ENCODE results near the gene SNED1.

SNED1 gene

GRCh38 chr2:241009601-241010530 is 11.4 kb downstream of the SNED1 start:
- no peak for DNase-seq
- Histone ChIP-seq H3K4me3 (ENCODE audit: low read depth, low read length) (no peak overlapping the region), H3K36me3 (no peaks in the 10 kb centered on the region), H3K27ac (no peak overlapping the region), H3K9me3 (ENCODE audit: severe bottlenecking) (peaks cover 7% of the 10 kb centered on the region), H3K27me3 (ENCODE audit: insufficient read depth, low read depth, severe bottlenecking) (no peaks in the 10 kb centered on the region)
- TF ChIP-seq, protein P1, sequence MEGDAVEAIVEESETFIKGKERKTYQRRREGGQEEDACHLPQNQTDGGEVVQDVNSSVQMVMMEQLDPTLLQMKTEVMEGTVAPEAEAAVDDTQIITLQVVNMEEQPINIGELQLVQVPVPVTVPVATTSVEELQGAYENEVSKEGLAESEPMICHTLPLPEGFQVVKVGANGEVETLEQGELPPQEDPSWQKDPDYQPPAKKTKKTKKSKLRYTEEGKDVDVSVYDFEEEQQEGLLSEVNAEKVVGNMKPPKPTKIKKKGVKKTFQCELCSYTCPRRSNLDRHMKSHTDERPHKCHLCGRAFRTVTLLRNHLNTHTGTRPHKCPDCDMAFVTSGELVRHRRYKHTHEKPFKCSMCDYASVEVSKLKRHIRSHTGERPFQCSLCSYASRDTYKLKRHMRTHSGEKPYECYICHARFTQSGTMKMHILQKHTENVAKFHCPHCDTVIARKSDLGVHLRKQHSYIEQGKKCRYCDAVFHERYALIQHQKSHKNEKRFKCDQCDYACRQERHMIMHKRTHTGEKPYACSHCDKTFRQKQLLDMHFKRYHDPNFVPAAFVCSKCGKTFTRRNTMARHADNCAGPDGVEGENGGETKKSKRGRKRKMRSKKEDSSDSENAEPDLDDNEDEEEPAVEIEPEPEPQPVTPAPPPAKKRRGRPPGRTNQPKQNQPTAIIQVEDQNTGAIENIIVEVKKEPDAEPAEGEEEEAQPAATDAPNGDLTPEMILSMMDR (IDR thresholded peaks at IDR 0.05; ENCODE audit: low read depth, low read length), result no peak

- H3K27me3 ChIP-seq (ENCODE audit: insufficient read depth, low read depth, severe bottlenecking), result no peaks in the 10 kb centered on the region
- DNase-seq, result no peak
- H3K36me3 ChIP-seq, result no peaks in the 10 kb centered on the region
- TF ChIP-seq, protein P1 (IDR thresholded peaks at IDR 0.05; ENCODE audit: low read depth, low read length), result no peak
- H3K4me3 ChIP-seq (ENCODE audit: low read depth, low read length), result no peak overlapping the region
- H3K9me3 ChIP-seq (ENCODE audit: severe bottlenecking), result no peaks in the 10 kb centered on the region
- H3K27ac ChIP-seq, result no peak overlapping the region
Observed at GRCh38 chr2:241010531-241011295, 12.3 kb downstream of the SNED1 start.

DNA sequence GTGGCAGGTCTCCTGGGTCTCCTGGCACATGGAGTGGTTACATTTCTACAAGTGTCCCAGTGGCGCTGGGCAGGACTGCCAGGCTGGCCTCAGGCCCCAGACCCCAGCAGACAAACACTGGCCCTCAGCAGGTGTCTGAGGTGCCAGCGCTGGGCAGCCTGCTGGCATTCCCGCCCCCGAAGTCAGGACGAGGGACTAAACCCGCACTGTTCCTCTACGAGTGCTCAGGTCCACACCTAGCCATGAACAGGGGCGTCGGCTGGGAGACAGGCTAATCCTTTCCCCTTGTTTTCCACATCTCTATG is 12.8 kb downstream of the SNED1 start:
- no peak for DNase-seq
- Histone ChIP-seq H3K4me3 (ENCODE audit: low read depth, low read length) (no peak overlapping the region), H3K27ac (no peak overlapping the region), H3K36me3 (no peaks in the 10 kb centered on the region), H3K27me3 (ENCODE audit: insufficient read depth, low read depth, severe bottlenecking) (no peaks in the 10 kb centered on the region), H3K9me3 (ENCODE audit: severe bottlenecking) (no peaks in the 10 kb centered on the region)
- TF ChIP-seq, protein P1 (IDR thresholded peaks at IDR 0.05; ENCODE audit: low read depth, low read length), result no peak

GRCh38 chr2:241011751-241012510 is 13.5 kb downstream of the SNED1 start:
- H3K36me3 ChIP-seq, result no peaks in the 10 kb centered on the region
- H3K27me3 ChIP-seq (ENCODE audit: insufficient read depth, low read depth, severe bottlenecking), result no peaks in the 10 kb centered on the region
- H3K27ac ChIP-seq, result no peak overlapping the region
- H3K9me3 ChIP-seq (ENCODE audit: severe bottlenecking), result no peaks in the 10 kb centered on the region
- TF ChIP-seq, protein P1 (IDR thresholded peaks at IDR 0.05; ENCODE audit: low read depth, low read length), result no peak
- H3K4me3 ChIP-seq (ENCODE audit: low read depth, low read length), result no peak overlapping the region
- no peak for DNase-seq

- no peaks in the 10 kb centered on the region for H3K27me3 ChIP-seq (ENCODE audit: insufficient read depth, low read depth, severe bottlenecking)
- no peak overlapping the region for H3K27ac ChIP-seq
- H3K36me3 ChIP-seq, result no peaks in the 10 kb centered on the region
- TF ChIP-seq, protein P1 (IDR thresholded peaks at IDR 0.05; ENCODE audit: low read depth, low read length), result no peak
- no peak overlapping the region for H3K4me3 ChIP-seq (ENCODE audit: low read depth, low read length)
- no peak for DNase-seq
- H3K9me3 ChIP-seq (ENCODE audit: severe bottlenecking), result no peaks in the 10 kb centered on the region
Observed at GRCh38 chr2:241014224-241014623, 15.8 kb downstream of the SNED1 start.

All from WERI-Rb-1 (cell line).